Immature natural killer cell (primary cell): ENCODE measurements around the gene NFYC. TPM values are rescaled to one million over a fixed set of nuclear protein-coding genes. Genes with fewer than 3 reads are reported as not detected.
"Not testable (repeated sequence)": the region's sequence is repeated elsewhere in the genome, so short reads cannot be mapped to it uniquely, and the experiment has no call there.

Source experiments
- DNase-seq, 3 donors: peaks; one replicate each; pipeline ENCODE4 v3.0.0; 2022; ENCODE audit warnings: mixed read lengths in 1 of 3
- H3K27ac Mint-ChIP-seq, 6 donors: one replicate each; pipeline ENCODE4 v1.8.0; 2020; ENCODE audit warnings: mixed read lengths in 6 of 6, mild to moderate bottlenecking in 5 of 6, inconsistent platforms in 4 of 6, moderate library complexity in 3 of 6
- H3K27me3 Mint-ChIP-seq, 3 donors: one replicate each; pipeline ENCODE4 v1.8.0; 2020 to 2021; ENCODE audit warnings: low read depth in 3 of 3, mild to moderate bottlenecking in 3 of 3, mixed read lengths in 3 of 3, moderate library complexity in 3 of 3, inconsistent platforms in 1 of 3
- H3K36me3 Mint-ChIP-seq, 3 donors: one replicate each; pipeline ENCODE4 v1.8.0; 2020; ENCODE audit warnings: mixed read lengths in 3 of 3, inconsistent platforms in 2 of 3, mild to moderate bottlenecking in 2 of 3
- H3K4me1 Mint-ChIP-seq, 2 donors: one replicate each; pipeline ENCODE4 v1.8.0; 2020; ENCODE audit warnings: inconsistent platforms in 2 of 2, mild to moderate bottlenecking in 2 of 2, mixed read lengths in 2 of 2, moderate library complexity in 1 of 2
- H3K4me3 Mint-ChIP-seq, 5 donors: one replicate each; pipeline ENCODE4 v1.8.0; 2020; ENCODE audit warnings: mild to moderate bottlenecking in 5 of 5, mixed read lengths in 5 of 5, inconsistent platforms in 3 of 5, moderate library complexity in 3 of 5
- H3K9me3 Mint-ChIP-seq, 6 donors: one replicate each; pipeline ENCODE4 v1.8.0; 2020; ENCODE audit warnings: mild to moderate bottlenecking in 6 of 6, mixed read lengths in 6 of 6, inconsistent platforms in 4 of 6, moderate library complexity in 3 of 6
- polyA plus RNA-seq, 3 donors: library from polyadenylated mRNA; unstranded; fragments of 300-500 nt; fragmentation: Illumina TruSeq; gene quantifications; one replicate each; pipeline ENCODE4 v1.2.3, GENCODE V29; 2021

NFYC gene
- polyA plus RNA-seq, 3 donors from 2014 or later: 33.8 to 66.0 (median 53.4) TPM

- H3K4me1 Mint-ChIP-seq: peaks cover 40 to 54% of the 10 kb centered on the region in 2 donors
- H3K36me3 Mint-ChIP-seq: peaks cover 0 to 2% (median 0%) of the 10 kb centered on the region in 3 donors
- H3K9me3 Mint-ChIP-seq: no peaks in the 10 kb centered on the region
- no peak overlapping the region for H3K4me3 Mint-ChIP-seq
- peaks cover 0 to 2% (median 0%) of the 10 kb centered on the region in 3 donors for H3K27me3 Mint-ChIP-seq
- no peak for DNase-seq
- H3K27ac Mint-ChIP-seq: peak overlapping the region in 2 of 6 donors; percentile 0 to 23
Observed at GRCh38 chr1:40717065-40717464, 25.6 kb downstream of the NFYC start.

GRCh38 chr1:40717955-40718354 is 26.5 kb downstream of the NFYC start:
- no peak overlapping the region for H3K27ac Mint-ChIP-seq

GRCh38 chr1:40720493-40720892 is 29.0 kb downstream of the NFYC start:
- H3K36me3 Mint-ChIP-seq: no peaks in the 10 kb centered on the region
- H3K4me3 Mint-ChIP-seq: no peak overlapping the region
- peaks cover 33 to 65% of the 10 kb centered on the region in 2 donors for H3K4me1 Mint-ChIP-seq
- peak overlapping the region in 1 of 6 donors; percentile 16 for H3K27ac Mint-ChIP-seq
- no peaks in the 10 kb centered on the region for H3K9me3 Mint-ChIP-seq
- DNase-seq: no peak
- peaks cover 0 to 4% (median 0%) of the 10 kb centered on the region in 3 donors for H3K27me3 Mint-ChIP-seq

More at GRCh38 chr1:40717955-40718354, 26.5 kb downstream of the NFYC start:
- DNase-seq: no peak
- Mint-ChIP-seq H3K27me3 (peaks cover 0 to 2% (median 0%) of the 10 kb centered on the region in 3 donors), H3K9me3 (no peaks in the 10 kb centered on the region), H3K4me3 (no peak overlapping the region), H3K36me3 (peaks cover 0 to 1% (median 0%) of the 10 kb centered on the region in 3 donors), H3K4me1 (peaks cover 37 to 55% of the 10 kb centered on the region in 2 donors)

GRCh38 chr1:40722622-40723021 is 31.1 kb downstream of the NFYC start:
- DNase-seq: no peak
- no peaks in the 10 kb centered on the region for H3K36me3 Mint-ChIP-seq
- no peak overlapping the region for H3K4me3 Mint-ChIP-seq
- H3K9me3 Mint-ChIP-seq: no peaks in the 10 kb centered on the region
- H3K27me3 Mint-ChIP-seq: peaks cover 0 to 4% (median 0%) of the 10 kb centered on the region in 3 donors
- H3K4me1 Mint-ChIP-seq: peaks cover 31 to 71% of the 10 kb centered on the region in 2 donors
- peak overlapping the region in 1 of 6 donors; percentile 13 for H3K27ac Mint-ChIP-seq

GRCh38 chr1:40723196-40723955 is 31.9 kb downstream of the NFYC start:
- Mint-ChIP-seq H3K36me3 (no peaks in the 10 kb centered on the region), H3K4me1 (peaks cover 29 to 66% of the 10 kb centered on the region in 2 donors), H3K27ac (peak overlapping the region in 4 of 6 donors; percentile 30 to 59 (median 56)), H3K9me3 (no peaks in the 10 kb centered on the region), H3K27me3 (peaks cover 0 to 4% (median 0%) of the 10 kb centered on the region in 3 donors), H3K4me3 (no peak overlapping the region)
- DNase-seq: no peak

GRCh38 chr1:40727662-40728061 is 36.2 kb downstream of the NFYC start:
- not testable (repeated sequence) for H3K9me3 Mint-ChIP-seq, H3K4me3 Mint-ChIP-seq, DNase-seq, H3K27me3 Mint-ChIP-seq, H3K27ac Mint-ChIP-seq, H3K36me3 Mint-ChIP-seq
- H3K4me1 Mint-ChIP-seq: peaks cover 50 to 74% of the 10 kb centered on the region in 2 donors

- H3K9me3 Mint-ChIP-seq, H3K36me3 Mint-ChIP-seq, H3K4me3 Mint-ChIP-seq, H3K27me3 Mint-ChIP-seq, DNase-seq: not testable (repeated sequence)
- Mint-ChIP-seq H3K27ac (peak overlapping the region in 4 of 6 donors; percentile 38 to 74 (median 48)), H3K4me1 (peaks cover 51 to 68% of the 10 kb centered on the region in 2 donors)
Observed at GRCh38 chr1:40729316-40729862, 37.9 kb downstream of the NFYC start.

GRCh38 chr1:40732756-40733301 is 41.3 kb downstream of the NFYC start:
- no peak for DNase-seq
- Mint-ChIP-seq H3K36me3 (no peaks in the 10 kb centered on the region), H3K27ac (peak overlapping the region in 4 of 6 donors; percentile 3 to 81 (median 42)), H3K9me3 (no peaks in the 10 kb centered on the region), H3K4me1 (peaks cover 48 to 60% of the 10 kb centered on the region in 2 donors), H3K27me3 (peaks cover 0 to 2% (median 0%) of the 10 kb centered on the region in 3 donors), H3K4me3 (peak overlapping the region in 1 of 5 donors; percentile 7)

GRCh38 chr1:40734882-40735628 is 43.6 kb downstream of the NFYC start:
- peak overlapping the region in 4 of 6 donors; percentile 3 to 77 (median 30) for H3K27ac Mint-ChIP-seq

GRCh38 chr1:40736085-40736531 is 44.6 kb downstream of the NFYC start:
- Mint-ChIP-seq H3K4me3 (no peak overlapping the region), H3K9me3 (no peaks in the 10 kb centered on the region), H3K27ac (peak overlapping the region in 2 of 6 donors; percentile 12 to 28), H3K27me3 (peaks cover 0 to 2% (median 2%) of the 10 kb centered on the region in 3 donors), H3K4me1 (peaks cover 31 to 56% of the 10 kb centered on the region in 2 donors), H3K36me3 (peaks cover 6 to 19% (median 10%) of the 10 kb centered on the region in 3 donors)
- no peak for DNase-seq

More at GRCh38 chr1:40734882-40735628, 43.6 kb downstream of the NFYC start:
- peaks cover 0 to 2% (median 2%) of the 10 kb centered on the region in 3 donors for H3K27me3 Mint-ChIP-seq
- no peaks in the 10 kb centered on the region for H3K9me3 Mint-ChIP-seq
- H3K4me1 Mint-ChIP-seq: peaks cover 39 to 60% of the 10 kb centered on the region in 2 donors
- peaks cover 6 to 16% (median 10%) of the 10 kb centered on the region in 3 donors for H3K36me3 Mint-ChIP-seq
- H3K4me3 Mint-ChIP-seq: no peak overlapping the region
- no peak for DNase-seq

GRCh38 chr1:40738831-40739230 is 47.3 kb downstream of the NFYC start:
- H3K9me3 Mint-ChIP-seq: no peaks in the 10 kb centered on the region
- DNase-seq: no peak
- peaks cover 28 to 59% of the 10 kb centered on the region in 2 donors for H3K4me1 Mint-ChIP-seq
- H3K27me3 Mint-ChIP-seq: peaks cover 0 to 2% (median 0%) of the 10 kb centered on the region in 3 donors
- H3K27ac Mint-ChIP-seq: peak overlapping the region in 3 of 6 donors; percentile 4 to 23 (median 9)
- no peak overlapping the region for H3K4me3 Mint-ChIP-seq
- peaks cover 6 to 23% (median 10%) of the 10 kb centered on the region in 3 donors for H3K36me3 Mint-ChIP-seq

GRCh38 chr1:40739455-40740008 is 48.0 kb downstream of the NFYC start:
- DNase-seq: no peak
- no peaks in the 10 kb centered on the region for H3K9me3 Mint-ChIP-seq
- peak overlapping the region in 3 of 6 donors; percentile 5 to 41 (median 32) for H3K27ac Mint-ChIP-seq
- H3K4me1 Mint-ChIP-seq: peaks cover 31 to 64% of the 10 kb centered on the region in 2 donors
- H3K36me3 Mint-ChIP-seq: peaks cover 6 to 23% (median 10%) of the 10 kb centered on the region in 3 donors
- no peak overlapping the region for H3K4me3 Mint-ChIP-seq
- peaks cover 0 to 2% (median 0%) of the 10 kb centered on the region in 3 donors for H3K27me3 Mint-ChIP-seq
